Measurements from ENCODE around the gene GRIK4. TPM values are rescaled to one million over a fixed set of nuclear protein-coding genes. Genes with fewer than 3 reads are reported as not detected.

The GRIK4 gene
- total and polyA plus RNA-seq, 12 donors, result 0.33 to 4.8 (median 3.0) TPM

DNA sequence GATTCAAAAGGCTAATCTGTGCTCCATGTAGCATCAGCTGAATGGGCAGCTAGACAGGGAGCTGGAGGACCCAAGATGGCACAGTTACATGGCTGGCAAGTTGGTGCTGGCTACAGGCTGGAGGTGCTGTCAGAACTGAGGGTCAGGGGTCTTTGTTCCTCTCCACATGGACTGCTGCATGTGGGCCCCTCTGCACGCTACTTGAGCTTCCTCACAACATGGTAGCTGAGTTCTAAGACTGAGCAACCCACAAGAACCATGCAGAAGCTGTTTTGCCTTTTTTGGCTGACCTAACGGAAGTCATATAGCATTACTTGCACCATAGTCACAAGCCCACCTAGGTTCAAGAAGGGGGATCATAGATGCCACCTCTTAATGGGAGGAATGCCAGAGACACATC lies 196.1 kb downstream of the GRIK4 start:
- H3K27me3 ChIP-seq, result no peaks in the 10 kb centered on the region
- H3K4me1 ChIP-seq (replicated peaks in 1 of 2), result peaks cover 0 to 14% of the 10 kb centered on the region in 2 donors
- no peaks in the 10 kb centered on the region for H3K36me3 ChIP-seq (replicated peaks in 1 of 2)
- peak in 1 of 7 donors; percentile 13 for DNase-seq
- intact Hi-C loops (cut with DNase I), result no loop called here
- H3K4me3 ChIP-seq, result no peak overlapping the region
- TF ChIP-seq CTCF (IDR thresholded peaks at IDR 0.05), result no peak
- TF ChIP-seq POLR2A (IDR thresholded peaks at IDR 0.05), result no peak
- 90 to 96% (median 93%) methylated on average over 2 of the region's 2 CpGs for WGBS, 4 donors
- H3K9me3 ChIP-seq (replicated peaks in 1 of 3), result no peaks in the 10 kb centered on the region
- H3K27ac ChIP-seq, result no peak overlapping the region

DNA sequence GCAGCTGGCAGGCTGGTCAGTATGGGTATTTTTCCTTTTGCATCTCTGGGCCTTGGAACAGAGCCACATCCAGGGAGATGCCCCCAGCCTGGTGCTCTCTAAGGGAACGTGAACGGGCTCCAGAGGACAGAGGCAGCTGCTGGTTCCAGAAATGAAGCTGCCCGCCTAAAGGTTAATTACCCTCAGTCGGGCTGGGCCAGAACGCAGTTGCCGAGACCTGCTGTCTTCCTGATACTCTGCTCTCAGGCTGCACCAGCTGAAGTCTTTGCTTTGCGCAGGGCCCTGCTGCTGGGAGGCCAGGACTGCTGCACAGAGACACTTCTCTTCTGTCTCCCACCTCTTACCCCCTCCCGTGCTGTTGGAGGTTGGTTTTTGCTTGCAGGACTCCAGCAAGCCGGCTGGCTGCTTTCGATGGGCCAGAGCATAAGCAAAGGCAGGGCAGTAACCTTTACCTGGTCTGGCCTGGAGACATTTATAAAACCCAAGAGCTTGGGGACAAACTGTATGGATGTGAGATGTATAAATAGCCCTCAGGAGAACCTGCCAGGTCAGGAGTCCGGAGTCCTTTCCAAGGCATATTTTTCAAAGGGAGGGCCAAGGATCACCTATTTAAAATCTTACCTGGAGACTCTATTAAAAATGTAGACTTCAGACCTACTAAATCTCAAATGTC lies 197.1 kb downstream of the GRIK4 start:
- Histone ChIP-seq H3K9me3 (replicated peaks in 1 of 3) (no peaks in the 10 kb centered on the region), H3K4me3 (no peak overlapping the region), H3K27ac (no peak overlapping the region), H3K36me3 (replicated peaks in 1 of 2) (no peaks in the 10 kb centered on the region), H3K4me1 (replicated peaks in 1 of 2) (peaks cover 0 to 21% of the 10 kb centered on the region in 2 donors), H3K27me3 (no peaks in the 10 kb centered on the region)
- intact Hi-C loops (cut with DNase I), result no loop called here
- no peak for TF ChIP-seq CTCF (IDR thresholded peaks at IDR 0.05)
- no peak for TF ChIP-seq POLR2A (IDR thresholded peaks at IDR 0.05)
- WGBS, 4 donors, result 75 to 91% (median 84%) methylated on average over 6 to 11 of the region's 11 CpGs
- peak in 1 of 7 donors; percentile 46 for DNase-seq

GRCh38 chr11:120709808-120710207 lies 198.3 kb downstream of the GRIK4 start:
- DNase-seq, result peak in 1 of 7 donors; percentile 50
- Histone ChIP-seq H3K4me3 (no peak overlapping the region), H3K36me3 (replicated peaks in 1 of 2) (no peaks in the 10 kb centered on the region), H3K4me1 (replicated peaks in 1 of 2) (peaks cover 0 to 23% of the 10 kb centered on the region in 2 donors), H3K27me3 (no peaks in the 10 kb centered on the region), H3K27ac (peak overlapping the region in 2 of 5 donors; percentile 49 to 73), H3K9me3 (replicated peaks in 1 of 3) (no peaks in the 10 kb centered on the region)
- WGBS, 4 donors, result 74 to 91% (median 86%) methylated on average over 10 of the region's 10 CpGs
- intact Hi-C loops (cut with DNase I), result no loop called here
- TF ChIP-seq POLR2A (IDR thresholded peaks at IDR 0.05) (no peak), CTCF (IDR thresholded peaks at IDR 0.05) (no peak)

DNA sequence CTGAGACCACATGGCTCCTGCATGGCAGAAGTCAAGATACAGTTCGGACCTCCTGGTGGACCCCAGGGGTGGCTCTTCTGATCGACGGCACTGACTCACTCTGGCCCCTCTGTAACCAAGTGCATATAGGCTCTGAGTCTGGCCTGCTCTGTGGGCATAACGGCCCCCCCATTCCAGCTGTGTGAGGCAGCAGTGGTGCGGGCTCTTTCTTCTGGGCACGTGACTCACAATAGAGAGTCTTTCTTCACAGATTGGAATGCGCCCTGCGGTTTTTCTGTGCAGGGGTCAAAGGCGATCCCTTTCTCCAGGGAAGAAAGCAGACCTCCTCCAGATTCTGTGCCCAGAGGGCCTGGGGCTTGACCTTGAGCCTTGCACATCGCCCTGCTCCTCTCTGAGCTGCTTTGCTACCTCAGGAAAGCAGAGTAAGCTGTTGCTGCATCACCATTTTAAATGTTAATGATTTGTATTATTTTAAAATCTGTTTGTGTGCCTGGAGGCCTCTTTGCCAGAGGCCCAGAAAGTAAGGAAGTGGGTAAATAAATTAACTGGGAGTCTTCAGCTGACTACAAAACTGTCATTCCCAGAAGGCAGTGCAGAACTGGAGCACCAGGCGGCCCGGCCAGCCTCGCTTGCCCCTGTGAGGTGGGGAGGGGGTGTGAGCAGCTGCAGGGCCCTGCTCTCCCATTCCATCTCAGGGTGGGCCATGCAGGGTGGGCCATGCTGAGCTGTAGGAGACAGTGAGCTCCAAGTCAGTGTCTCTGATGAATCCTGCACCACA lies 199.0 kb downstream of the GRIK4 start:
- Histone ChIP-seq H3K4me1 (replicated peaks in 1 of 2) (peaks cover 0 to 26% of the 10 kb centered on the region in 2 donors), H3K4me3 (no peak overlapping the region), H3K9me3 (replicated peaks in 1 of 3) (no peaks in the 10 kb centered on the region), H3K27me3 (no peaks in the 10 kb centered on the region), H3K36me3 (replicated peaks in 1 of 2) (no peaks in the 10 kb centered on the region), H3K27ac (peak overlapping the region in 2 of 5 donors; percentile 49 to 73)
- 53 to 67% (median 61%) methylated on average over 5 to 13 of the region's 13 CpGs for WGBS, 4 donors
- DNase-seq, result peak in 6 of 7 donors; percentile 41 to 79 (median 50)
- intact Hi-C loops (cut with DNase I), result no loop called here
- no peak for TF ChIP-seq CTCF (IDR thresholded peaks at IDR 0.05)
- no peak for TF ChIP-seq POLR2A (IDR thresholded peaks at IDR 0.05)
